ENCODE measurements around the gene LRR1. TPM values are rescaled to one million over a fixed set of nuclear protein-coding genes. Genes with fewer than 3 reads are reported as not detected.

The LRR1 gene
- total and polyA plus RNA-seq, 9 donors = 4.1 to 8.0 (median 6.5) TPM

GRCh38 chr14:49566714-49567113 lies 32.0 kb upstream of the LRR1 start:
- 87 to 92% (median 90%) methylated on average over 12 of the region's 12 CpGs for WGBS, 3 donors
- intact Hi-C loops (cut with DNase I) = no loop called here
- Histone ChIP-seq H3K4me3 (no peak overlapping the region), H3K36me3 (no peaks in the 10 kb centered on the region), H3K27me3 (no peaks in the 10 kb centered on the region), H3K9me3 (no peaks in the 10 kb centered on the region), H3K4me1 (ENCODE audit: insufficient read depth) (no peaks in the 10 kb centered on the region), H3K27ac (no peak overlapping the region)
- no peak for DNase-seq
- no peak for TF ChIP-seq EP300 (IDR thresholded peaks at IDR 0.05)
- no peak for TF ChIP-seq CTCF (IDR thresholded peaks at IDR 0.05)
- TF ChIP-seq POLR2A (IDR thresholded peaks at IDR 0.05) = no peak

- Histone ChIP-seq H3K36me3 (no peaks in the 10 kb centered on the region), H3K4me3 (no peak overlapping the region), H3K27me3 (no peaks in the 10 kb centered on the region), H3K4me1 (ENCODE audit: insufficient read depth) (no peaks in the 10 kb centered on the region), H3K9me3 (no peaks in the 10 kb centered on the region), H3K27ac (no peak overlapping the region)
- no peak for DNase-seq
- no peak for TF ChIP-seq CTCF (IDR thresholded peaks at IDR 0.05)
- no peak for TF ChIP-seq EP300 (IDR thresholded peaks at IDR 0.05)
- no peak for TF ChIP-seq POLR2A (IDR thresholded peaks at IDR 0.05)
- 81 to 88% (median 84%) methylated on average over 3 of the region's 3 CpGs for WGBS, 3 donors
- intact Hi-C loops (cut with DNase I) = no loop called here
These were observed 29.5 kb upstream of the LRR1 start for GRCh38 chr14:49569281-49569680.

- WGBS, 3 donors = 85 to 89% (median 88%) methylated on average over 5 of the region's 5 CpGs
- H3K9me3 ChIP-seq = no peaks in the 10 kb centered on the region
- no peak for DNase-seq
- H3K4me1 ChIP-seq (ENCODE audit: insufficient read depth) = no peaks in the 10 kb centered on the region
- TF ChIP-seq EP300 (IDR thresholded peaks at IDR 0.05) (no peak), POLR2A (IDR thresholded peaks at IDR 0.05) (no peak), CTCF (IDR thresholded peaks at IDR 0.05) (no peak)
- H3K36me3 ChIP-seq = no peaks in the 10 kb centered on the region
- no peak overlapping the region for H3K27ac ChIP-seq
- no peak overlapping the region for H3K4me3 ChIP-seq
- intact Hi-C loops (cut with DNase I) = no loop called here
- H3K27me3 ChIP-seq = no peaks in the 10 kb centered on the region
These were observed 24.7 kb upstream of the LRR1 start for GRCh38 chr14:49574038-49574437.

GRCh38 chr14:49578141-49578540 lies 20.6 kb upstream of the LRR1 start:
- no peak for DNase-seq
- H3K4me3 ChIP-seq = no peak overlapping the region
- 96 to 100% (median 100%) methylated on average over 1 of the region's 1 CpG for WGBS, 3 donors
- H3K27me3 ChIP-seq = no peaks in the 10 kb centered on the region
- intact Hi-C loops (cut with DNase I) = no loop called here
- TF ChIP-seq EP300 (IDR thresholded peaks at IDR 0.05) (no peak), POLR2A (IDR thresholded peaks at IDR 0.05) (no peak), CTCF (IDR thresholded peaks at IDR 0.05) (no peak)
- H3K27ac ChIP-seq = no peak overlapping the region
- H3K4me1 ChIP-seq (ENCODE audit: insufficient read depth) = no peaks in the 10 kb centered on the region
- H3K36me3 ChIP-seq = no peaks in the 10 kb centered on the region
- no peaks in the 10 kb centered on the region for H3K9me3 ChIP-seq

GRCh38 chr14:49579841-49580240 lies 18.9 kb upstream of the LRR1 start:
- 76 to 86% (median 80%) methylated on average over 2 of the region's 2 CpGs for WGBS, 3 donors
- no peaks in the 10 kb centered on the region for H3K36me3 ChIP-seq
- H3K4me3 ChIP-seq = no peak overlapping the region

More at GRCh38 chr14:49579841-49580240, 18.9 kb upstream of the LRR1 start:
- no peaks in the 10 kb centered on the region for H3K9me3 ChIP-seq
- DNase-seq = no peak
- TF ChIP-seq EP300 (IDR thresholded peaks at IDR 0.05) (no peak), CTCF (IDR thresholded peaks at IDR 0.05) (no peak), POLR2A (IDR thresholded peaks at IDR 0.05) (no peak)
- no peak overlapping the region for H3K27ac ChIP-seq
- intact Hi-C loops (cut with DNase I) = no loop called here
- H3K4me1 ChIP-seq (ENCODE audit: insufficient read depth) = peaks cover 3% of the 10 kb centered on the region
- H3K27me3 ChIP-seq = no peaks in the 10 kb centered on the region

Data from ovary (tissue), 9 donors.